MCF 10A (cell line): ENCODE measurements around the gene RPL12. TPM values are rescaled to one million over a fixed set of nuclear protein-coding genes. Genes with fewer than 3 reads are reported as not detected.

Experiments used
- BruUV-seq: library from RNA; stranded (reverse); fragments of 400-500 nt; replicated peaks from 2 replicates; lab custom pipeline; 2021; lab: Mats Ljungman, UMichigan
- CTCF ChIA-PET: fragments of 300-600 bp; sonication (Branson Sonifier 250); formaldehyde crosslinking; extraction: SDS; loops from one replicate; lab custom pipeline; 2021; ENCODE audit warnings: antibody characterized with exemption, inconsistent platforms; lab: Yijun Ruan, JAX
- POLR2A ChIA-PET: fragments of 300-600, 350-650 bp; sonication (Branson Sonifier 250); formaldehyde crosslinking; extraction: SDS; loops from one replicate; lab custom pipeline; 2020; ENCODE audit warnings: antibody characterized with exemption, inconsistent platforms; lab: Yijun Ruan, JAX
- DNase-seq: peaks from one replicate; pipeline ENCODE4 v3.0.0-alpha.2; 2018; ENCODE audit not compliant: unreplicated experiment
- H3K27ac Mint-ChIP-seq: one replicate; pipeline ENCODE4 v1.8.0; 2022; ENCODE audit warnings: mild to moderate bottlenecking, low read depth, mixed read lengths; ENCODE audit not compliant: unreplicated experiment
- H3K27me3 Mint-ChIP-seq: one replicate; pipeline ENCODE4 v1.8.0; 2022; ENCODE audit warnings: mixed read lengths; ENCODE audit not compliant: insufficient read depth, unreplicated experiment
- H3K36me3 Mint-ChIP-seq: one replicate; pipeline ENCODE4 v1.8.0; 2022; ENCODE audit warnings: mild to moderate bottlenecking, moderate library complexity, mixed read lengths; ENCODE audit not compliant: insufficient read depth, unreplicated experiment
- H3K4me1 Mint-ChIP-seq: one replicate; pipeline ENCODE4 v1.8.0; 2022; ENCODE audit warnings: mixed read lengths; ENCODE audit not compliant: insufficient read depth, unreplicated experiment
- H3K4me3 Mint-ChIP-seq: one replicate; pipeline ENCODE4 v1.8.0; 2022; ENCODE audit warnings: mild to moderate bottlenecking, moderate library complexity, mixed read lengths; ENCODE audit not compliant: unreplicated experiment
- H3K9me3 Mint-ChIP-seq: one replicate; pipeline ENCODE4 v1.8.0; 2022; ENCODE audit warnings: mixed read lengths; ENCODE audit not compliant: unreplicated experiment
- CTCF ChIP-seq: fragments of 200-600 bp; IDR thresholded peaks from one replicate; pipeline ENCODE4 v1.8.0; 2022; ENCODE audit warnings: antibody characterized with exemption, mild to moderate bottlenecking; ENCODE audit not compliant: unreplicated experiment
- intact Hi-C: fragments of 100-400 bp; cut with micrococcal nuclease; formaldehyde crosslinking; loops from 2 replicates; pipeline ENCODE4 v1.14.1; 2022
- total RNA-seq: library from RNA; stranded (reverse); gene quantifications from 2 replicates; pipeline ENCODE4 v1.2.3, GENCODE V29; 2022

RPL12 gene
- total RNA-seq, 1 experiment from 2014 or later, result 3,086 TPM

GRCh38 chr9:127398275-127398647 is 52.9 kb downstream of the RPL12 start:
- peaks cover 10% of the 10 kb centered on the region for H3K36me3 Mint-ChIP-seq
- TF ChIP-seq CTCF, result no peak
- H3K27ac Mint-ChIP-seq, result no peak overlapping the region
- ChIA-PET POLR2A (interaction anchor here (0.7 to 2.8 kb wide), 3 partner anchors 9 to 89 kb away, joined by 3 to 16 read pairs (median 9); no protein-coding TSS in a partner anchor), CTCF (interaction anchor here (0.7 to 1.0 kb wide), 5 partner anchors 9 to 192 kb away, joined by 3 to 7 read pairs (median 3); no protein-coding TSS in a partner anchor)
- intact Hi-C loops, result loop anchor here (1.0 kb wide), 1 partner anchor 114 kb away; no protein-coding TSS in a partner anchor
- no peak for DNase-seq
- peak overlapping the region; percentile 74 for H3K4me3 Mint-ChIP-seq
- H3K27me3 Mint-ChIP-seq, result no peaks in the 10 kb centered on the region
- no TSS peak for BruUV-seq
- H3K9me3 Mint-ChIP-seq, result no peaks in the 10 kb centered on the region
- H3K4me1 Mint-ChIP-seq, result peaks cover 4% of the 10 kb centered on the region

Other genes with a start within 250 kb of the RPL12 start
- gene GARNL3, start 186.6 kb downstream of the RPL12 start, total RNA-seq, result 4.9 and 6.1 TPM in 2 replicates
- 13.7 and 14.0 TPM in 2 replicates for gene SLC2A8, start 54.2 kb downstream of the RPL12 start, total RNA-seq
- 7.9 and 9.3 TPM in 2 replicates for gene ZNF79, start 27.0 kb downstream of the RPL12 start, total RNA-seq
- 23.5 and 26.2 TPM in 2 replicates for gene LRSAM1, start 104 bp upstream of the RPL12 start, total RNA-seq
- 20.0 and 36.6 TPM in 2 replicates for gene STXBP1, start 160.9 kb upstream of the RPL12 start, total RNA-seq